ENCODE data around the gene PICK1. TPM values are rescaled to one million over a fixed set of nuclear protein-coding genes. Genes with fewer than 3 reads are reported as not detected.

The PICK1 gene
- total RNA-seq, 2 donors from 2014 or later, result 90.0 to 114 TPM

DNA sequence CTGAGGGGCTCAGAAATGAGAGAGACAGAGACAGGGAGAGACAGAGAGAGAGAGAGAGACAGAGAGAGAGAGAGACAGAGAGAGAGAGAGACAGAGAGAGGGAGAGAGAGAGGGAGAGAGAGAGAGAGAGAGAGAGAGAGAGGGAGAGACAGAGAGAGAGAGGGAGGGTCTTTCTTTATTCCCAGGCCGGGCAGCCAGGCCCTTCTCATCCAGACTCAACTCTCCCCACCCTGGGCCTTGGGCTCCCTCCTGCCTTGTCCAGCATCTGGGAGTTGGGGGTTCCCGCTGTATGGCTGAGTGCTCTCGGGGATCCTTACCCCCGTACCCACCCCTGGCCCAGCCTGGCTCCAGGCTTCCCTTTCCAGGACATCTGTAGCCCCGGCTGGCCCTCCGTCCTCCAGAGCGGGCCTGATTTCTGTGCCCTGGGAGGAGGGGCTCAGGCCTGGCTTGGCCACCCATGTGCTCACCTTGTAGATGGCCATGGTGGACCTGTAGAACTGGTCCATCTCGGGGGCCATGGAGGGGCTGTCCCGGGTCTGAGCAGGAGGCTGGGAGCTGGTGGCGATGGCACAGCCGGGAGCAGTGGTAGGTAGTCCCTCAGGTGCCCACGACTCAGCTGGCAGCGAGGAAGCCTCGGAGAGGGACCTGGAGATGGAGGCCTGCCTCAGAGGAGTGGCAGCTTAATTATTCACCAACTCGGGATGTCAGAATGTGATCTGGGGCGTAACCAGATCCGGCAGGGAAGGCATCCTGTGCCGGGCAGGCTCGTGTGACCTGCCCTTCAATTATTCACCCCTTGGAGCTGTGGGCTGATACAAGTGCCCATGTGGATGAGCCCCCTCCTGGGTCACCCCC, 53.0 kb downstream of the PICK1 start, which contains the start of gene BAIAP2L2:
Gene BAIAP2L2 (minus strand): TSS at position 677 of the 855 bp plus-strand sequence. CDS start 159 bp downstream, at position 518.
- TF ChIP-seq POLR2A (IDR thresholded peaks at IDR 0.05) (no peak), POLR2AphosphoS5 (IDR thresholded peaks at IDR 0.05) (no peak)
- TF ChIP-seq, protein P1, sequence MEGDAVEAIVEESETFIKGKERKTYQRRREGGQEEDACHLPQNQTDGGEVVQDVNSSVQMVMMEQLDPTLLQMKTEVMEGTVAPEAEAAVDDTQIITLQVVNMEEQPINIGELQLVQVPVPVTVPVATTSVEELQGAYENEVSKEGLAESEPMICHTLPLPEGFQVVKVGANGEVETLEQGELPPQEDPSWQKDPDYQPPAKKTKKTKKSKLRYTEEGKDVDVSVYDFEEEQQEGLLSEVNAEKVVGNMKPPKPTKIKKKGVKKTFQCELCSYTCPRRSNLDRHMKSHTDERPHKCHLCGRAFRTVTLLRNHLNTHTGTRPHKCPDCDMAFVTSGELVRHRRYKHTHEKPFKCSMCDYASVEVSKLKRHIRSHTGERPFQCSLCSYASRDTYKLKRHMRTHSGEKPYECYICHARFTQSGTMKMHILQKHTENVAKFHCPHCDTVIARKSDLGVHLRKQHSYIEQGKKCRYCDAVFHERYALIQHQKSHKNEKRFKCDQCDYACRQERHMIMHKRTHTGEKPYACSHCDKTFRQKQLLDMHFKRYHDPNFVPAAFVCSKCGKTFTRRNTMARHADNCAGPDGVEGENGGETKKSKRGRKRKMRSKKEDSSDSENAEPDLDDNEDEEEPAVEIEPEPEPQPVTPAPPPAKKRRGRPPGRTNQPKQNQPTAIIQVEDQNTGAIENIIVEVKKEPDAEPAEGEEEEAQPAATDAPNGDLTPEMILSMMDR (IDR thresholded peaks at IDR 0.05), result no peak
- intact Hi-C loops (cut with DNase I), result loop anchor here (10.0 kb wide), 2 partner anchors 65 to 115 kb away; no protein-coding TSS in a partner anchor
- no peaks in the 10 kb centered on the region for H3K36me3 ChIP-seq
- no peak within 1 kb of the TSS for H3K4me3 ChIP-seq
- no peaks in the 10 kb centered on the region for H3K9me3 ChIP-seq
- H3K27me3 ChIP-seq (replicated peaks; ENCODE audit: insufficient read depth), result no peaks in the 10 kb centered on the region
- DNase-seq (ENCODE audit: low spot score), result no peak
- WGBS, result 88% methylated on average over 19 of the region's 19 CpGs
- no peaks in the 10 kb centered on the region for H3K4me1 ChIP-seq (replicated peaks)
- no peak within 1 kb of the TSS for H3K27ac ChIP-seq

DNA sequence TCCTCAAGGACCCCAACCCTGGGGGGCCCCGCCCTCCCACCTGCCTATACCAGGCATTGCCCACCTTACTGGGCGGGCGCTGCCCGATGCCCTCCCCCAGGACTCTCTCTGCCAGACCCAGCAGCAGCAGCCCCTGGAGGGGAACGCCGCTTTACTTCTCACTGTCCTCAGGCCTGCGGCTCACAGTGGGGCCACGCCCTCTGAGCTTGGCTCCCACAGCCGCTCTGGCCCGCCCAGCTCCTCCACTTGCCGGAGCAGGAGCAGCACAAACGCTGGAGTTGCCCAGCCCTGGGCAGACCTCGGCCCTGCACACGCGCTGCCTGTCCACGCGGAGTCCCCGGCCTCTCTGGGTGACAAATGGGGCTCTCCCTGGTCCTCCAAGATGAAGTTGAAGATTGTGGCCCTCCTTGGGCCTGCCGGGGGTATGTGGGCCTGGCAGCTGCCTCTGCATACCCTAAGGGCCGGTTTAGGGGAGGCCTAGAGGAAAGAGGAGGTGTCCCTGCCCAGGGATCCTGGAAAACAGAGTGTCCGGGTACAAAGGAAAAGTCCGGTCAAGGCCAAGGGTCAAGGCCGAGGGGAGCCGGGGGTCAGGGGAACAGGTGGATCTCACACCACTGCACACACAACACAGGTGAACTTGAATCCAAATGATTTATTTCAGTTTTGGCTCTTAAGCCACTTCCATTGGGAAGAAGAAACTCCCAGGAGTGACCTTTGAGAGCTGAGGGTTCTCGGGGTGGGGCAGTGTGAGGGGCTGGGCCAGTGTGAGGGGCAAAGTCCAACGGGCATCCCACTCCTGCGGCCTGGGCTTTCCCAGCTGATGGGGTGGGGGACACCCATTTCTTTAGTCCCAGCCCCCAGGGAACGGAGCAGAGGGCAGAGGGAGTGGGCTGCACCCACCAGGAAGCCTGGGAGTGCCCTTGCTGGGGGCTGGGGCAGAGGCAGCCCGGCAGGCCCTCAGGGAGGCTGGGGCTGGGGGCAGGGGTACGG, 54.0 kb downstream of the PICK1 start:
- TF ChIP-seq, protein P1 (IDR thresholded peaks at IDR 0.05), result no peak
- no peak for TF ChIP-seq POLR2A (IDR thresholded peaks at IDR 0.05)
- TF ChIP-seq POLR2AphosphoS5 (IDR thresholded peaks at IDR 0.05), result no peak

DNA sequence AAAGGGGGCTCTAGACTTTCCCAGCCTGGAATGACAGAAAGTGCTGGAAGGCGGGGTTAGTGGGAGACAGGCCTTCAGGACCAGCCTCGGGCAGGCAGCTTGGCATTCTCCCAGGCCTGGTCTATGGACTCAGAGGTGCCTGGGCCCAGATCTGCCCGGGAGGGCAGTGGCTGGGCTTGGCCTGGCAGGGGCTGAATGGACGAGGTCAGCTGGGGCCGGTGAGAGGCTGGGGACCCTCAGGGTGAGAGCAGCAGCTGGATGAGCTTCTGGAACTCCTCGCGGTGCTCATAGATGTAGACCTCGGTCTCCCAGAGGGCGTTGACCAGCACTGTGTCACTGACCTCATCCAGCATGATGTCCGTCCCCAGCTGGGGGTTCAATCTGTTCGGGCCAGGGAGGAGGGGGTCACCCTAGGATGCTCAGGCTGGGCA, 54.7 kb downstream of the PICK1 start:
- H3K27ac ChIP-seq, result no peak overlapping the region
- intact Hi-C loops (cut with DNase I), result loop anchor here (10.0 kb wide), 2 partner anchors 63 to 113 kb away; no protein-coding TSS in a partner anchor

More for the DNA sequence above, 54.0 kb downstream of the PICK1 start:
- Histone ChIP-seq H3K36me3 (no peaks in the 10 kb centered on the region), H3K4me3 (no peak overlapping the region), H3K27ac (no peak overlapping the region), H3K4me1 (replicated peaks) (no peaks in the 10 kb centered on the region), H3K9me3 (no peaks in the 10 kb centered on the region), H3K27me3 (replicated peaks; ENCODE audit: insufficient read depth) (no peaks in the 10 kb centered on the region)
- no peak for DNase-seq (ENCODE audit: low spot score)
- intact Hi-C loops (cut with DNase I), result loop anchor here (10.0 kb wide), 2 partner anchors 64 to 114 kb away; no protein-coding TSS in a partner anchor
- WGBS, result 78% methylated on average over 30 of the region's 30 CpGs

DNA sequence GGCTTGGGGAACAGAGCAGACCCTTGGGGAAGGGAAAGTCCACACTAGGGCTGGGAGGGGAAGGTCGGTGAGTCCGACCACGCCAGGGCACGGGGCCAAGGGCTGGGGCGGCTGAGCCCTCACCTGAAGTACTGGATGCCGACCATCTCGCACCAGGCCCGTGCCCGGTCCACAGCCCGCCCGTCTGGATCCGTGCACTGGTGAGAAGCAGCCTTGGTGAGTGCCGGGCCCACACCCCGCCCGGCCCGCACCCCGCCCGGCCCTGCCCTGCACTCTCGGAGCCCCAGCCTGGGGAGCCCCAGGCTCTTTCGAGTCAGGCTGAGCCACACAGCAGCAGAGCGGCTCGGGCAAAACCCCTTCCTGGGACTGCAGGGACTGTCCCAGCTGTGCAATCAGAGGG, 55.2 kb downstream of the PICK1 start:
- Histone ChIP-seq H3K27ac (no peak overlapping the region), H3K36me3 (no peaks in the 10 kb centered on the region), H3K4me1 (replicated peaks) (no peaks in the 10 kb centered on the region), H3K27me3 (replicated peaks; ENCODE audit: insufficient read depth) (no peaks in the 10 kb centered on the region), H3K4me3 (no peak overlapping the region), H3K9me3 (no peaks in the 10 kb centered on the region)
- no peak for TF ChIP-seq POLR2AphosphoS5 (IDR thresholded peaks at IDR 0.05)
- no peak for DNase-seq (ENCODE audit: low spot score)
- 97% methylated on average over 8 of the region's 22 CpGs for WGBS
- intact Hi-C loops (cut with DNase I), result loop anchor here (10.0 kb wide), 2 partner anchors 62 to 112 kb away; no protein-coding TSS in a partner anchor

More for the DNA sequence above, 54.7 kb downstream of the PICK1 start:
- no peaks in the 10 kb centered on the region for H3K9me3 ChIP-seq
- 88% methylated on average over 11 of the region's 11 CpGs for WGBS
- no peak overlapping the region for H3K4me3 ChIP-seq
- no peak for DNase-seq (ENCODE audit: low spot score)
- no peaks in the 10 kb centered on the region for H3K36me3 ChIP-seq
- no peaks in the 10 kb centered on the region for H3K27me3 ChIP-seq (replicated peaks; ENCODE audit: insufficient read depth)
- H3K4me1 ChIP-seq (replicated peaks), result no peaks in the 10 kb centered on the region
- TF ChIP-seq, protein P1 (IDR thresholded peaks at IDR 0.05), result no peak
- no peak for TF ChIP-seq POLR2AphosphoS5 (IDR thresholded peaks at IDR 0.05)
